Mesendoderm (in vitro differentiated cells): Measurements from ENCODE around the gene POLN.

ENCODE experiments used
- DNase-seq: peaks from one replicate; pipeline ENCODE4 v3.0.0; 2013
- H2AK5ac ChIP-seq: 2 replicates; pipeline ENCODE4 v1.6.1; 2013; ENCODE audit warnings: low read length, inconsistent platforms
- H2BK120ac ChIP-seq: 2 replicates; pipeline ENCODE4 v1.6.1; 2013; ENCODE audit warnings: low read depth, mild to moderate bottlenecking, low read length, moderate library complexity, mixed read lengths
- H2BK15ac ChIP-seq: replicated peaks from 2 replicates; pipeline ENCODE4 v1.6.1; 2013; ENCODE audit warnings: low read depth, mild to moderate bottlenecking, moderate library complexity
- H2BK5ac ChIP-seq: 2 replicates; pipeline ENCODE4 v1.6.1; 2013; ENCODE audit warnings: low read length, inconsistent platforms
- H3K18ac ChIP-seq: 2 replicates; pipeline ENCODE4 v1.6.1; 2013; ENCODE audit warnings: mild to moderate bottlenecking, low read length, mixed read lengths
- H3K23ac ChIP-seq: one replicate; pipeline ENCODE4 v1.6.1; 2013; ENCODE audit warnings: low read length
- H3K27ac ChIP-seq: 2 replicates; pipeline ENCODE4 v1.5.1; 2013; ENCODE audit warnings: low read depth, mild to moderate bottlenecking, inconsistent platforms, low read length, moderate library complexity
- H3K27me3 ChIP-seq: 2 replicates; pipeline ENCODE4 v1.6.1; 2013; ENCODE audit warnings: low read length, control low read depth, mild to moderate bottlenecking, inconsistent platforms; ENCODE audit not compliant: insufficient read depth, poor library complexity
- H3K36me3 ChIP-seq: 2 replicates; pipeline ENCODE4 v1.6.1; 2013; ENCODE audit warnings: low read length, inconsistent platforms; ENCODE audit not compliant: control insufficient read depth, insufficient read depth
- H3K4ac ChIP-seq: one replicate; pipeline ENCODE4 v1.6.1; 2013; ENCODE audit warnings: low read depth, mild to moderate bottlenecking, low read length, moderate library complexity
- H3K4me1 ChIP-seq: 2 replicates; pipeline ENCODE4 v1.6.1; 2013; ENCODE audit warnings: low read depth, low read length, inconsistent platforms; ENCODE audit not compliant: control insufficient read depth
- H3K4me2 ChIP-seq: 2 replicates; pipeline ENCODE4 v1.6.1; 2013; ENCODE audit warnings: low read length
- H3K4me3 ChIP-seq: 2 replicates; pipeline ENCODE4 v1.5.1; 2013; ENCODE audit warnings: mild to moderate bottlenecking, low read length
- H3K56ac ChIP-seq: one replicate; pipeline ENCODE4 v1.6.1; 2013; ENCODE audit warnings: low read length
- H3K79me1 ChIP-seq: 2 replicates; pipeline ENCODE4 v1.6.1; 2013; ENCODE audit warnings: low read length, inconsistent platforms
- H3K79me2 ChIP-seq: 2 replicates; pipeline ENCODE4 v1.6.1; 2013; ENCODE audit warnings: mild to moderate bottlenecking, low read length; ENCODE audit not compliant: control insufficient read depth, insufficient read depth
- H3K9ac ChIP-seq: 2 replicates; pipeline ENCODE4 v1.6.1; 2013; ENCODE audit warnings: low read length, inconsistent platforms
- H4K5ac ChIP-seq: one replicate; pipeline ENCODE4 v1.6.1; 2013; ENCODE audit warnings: low read length
- H4K8ac ChIP-seq: one replicate; pipeline ENCODE4 v1.6.1; 2013; ENCODE audit warnings: low read depth, mild to moderate bottlenecking, control low read depth, low read length, moderate library complexity
- WGBS: extraction: QIAGEN DNeasy Blood & Tissue Kit; methylation state at CpG from one replicate; pipeline ENCODE4 v1.1.7; 2013; ENCODE audit warnings: low lambda C conversion rate, missing lambda C conversion rate; ENCODE audit not compliant: insufficient coverage; ENCODE audit errors: extremely low coverage; 5-methylcytosine and 5-hydroxymethylcytosine counted together

The POLN gene

DNA sequence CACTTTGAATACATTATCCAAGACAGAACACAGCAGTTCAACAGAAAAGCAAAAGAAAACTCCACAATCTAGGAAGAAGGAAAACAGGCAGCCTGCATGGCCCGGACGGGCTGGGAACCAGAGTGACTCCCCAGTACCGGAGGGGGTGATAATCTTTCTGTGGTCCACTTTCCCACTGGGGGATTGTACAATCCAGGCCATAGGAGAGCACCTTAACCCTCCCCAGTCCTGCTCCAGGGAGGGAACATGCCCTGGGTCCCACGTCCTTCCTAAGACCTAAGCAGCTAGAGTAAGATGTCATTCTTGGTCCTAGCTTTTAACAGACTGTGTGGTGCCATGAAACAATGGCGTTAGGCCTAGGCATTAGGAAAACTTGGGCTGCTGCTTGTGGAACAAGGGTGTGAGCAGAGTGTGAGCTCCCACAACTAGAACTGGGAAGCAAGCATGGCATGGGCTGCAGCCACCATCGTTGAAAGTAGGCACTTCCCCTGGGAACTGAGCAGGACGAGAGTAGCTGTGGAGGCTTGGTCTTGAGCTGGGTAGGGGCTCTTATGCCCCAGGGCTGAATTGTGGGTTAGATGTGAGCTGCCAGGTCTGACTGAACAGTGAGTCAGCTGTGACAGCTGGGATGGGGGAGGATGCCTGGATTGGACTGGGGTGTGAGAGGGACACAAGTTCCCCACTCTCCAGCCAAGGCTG lies 140.4 kb downstream of the POLN start:
- WGBS, result no CpG with 5 or more reads among the region's 7 CpGs
- Histone ChIP-seq H3K27ac (no peak overlapping the region), H2BK15ac (no peak overlapping the region), H4K8ac (no peak overlapping the region), H3K4me3 (no peak overlapping the region), H3K36me3 (no peaks in the 10 kb centered on the region), H3K9ac (no peak overlapping the region), H2BK120ac (no peak overlapping the region), H3K79me1 (no peaks in the 10 kb centered on the region), H2AK5ac (no peak overlapping the region), H3K4ac (no peak overlapping the region), H3K4me2 (no peak overlapping the region), H4K5ac (no peak overlapping the region), H3K23ac (no peak overlapping the region), H3K27me3 (no peaks in the 10 kb centered on the region), H3K56ac (no peak overlapping the region), H3K4me1 (no peaks in the 10 kb centered on the region), H2BK5ac (no peak overlapping the region), H3K79me2 (no peaks in the 10 kb centered on the region), H3K18ac (no peak overlapping the region)
- no peak for DNase-seq

- DNase-seq, result peak; percentile 27
Measured at GRCh38 chr4:2096073-2096609, 145.8 kb downstream of the POLN start.

GRCh38 chr4:2095236-2096072 lies 146.5 kb downstream of the POLN start:
- WGBS, result no CpG with 5 or more reads among the region's 16 CpGs

More at GRCh38 chr4:2096073-2096609, 145.8 kb downstream of the POLN start:
- H2BK120ac ChIP-seq, result no peak overlapping the region
- H3K36me3 ChIP-seq, result no peaks in the 10 kb centered on the region
- H3K18ac ChIP-seq, result no peak overlapping the region
- no peaks in the 10 kb centered on the region for H3K4me1 ChIP-seq
- no peak overlapping the region for H4K5ac ChIP-seq
- H2BK5ac ChIP-seq, result no peak overlapping the region
- H3K56ac ChIP-seq, result no peak overlapping the region
- no peak overlapping the region for H3K9ac ChIP-seq
- no peak overlapping the region for H3K4ac ChIP-seq
- no peak overlapping the region for H3K4me3 ChIP-seq
- H3K27me3 ChIP-seq, result no peaks in the 10 kb centered on the region
- H2BK15ac ChIP-seq, result no peak overlapping the region
- H3K79me2 ChIP-seq, result no peaks in the 10 kb centered on the region
- no peak overlapping the region for H4K8ac ChIP-seq
- no peak overlapping the region for H3K23ac ChIP-seq
- H2AK5ac ChIP-seq, result no peak overlapping the region
- no peak overlapping the region for H3K27ac ChIP-seq
- no peaks in the 10 kb centered on the region for H3K79me1 ChIP-seq
- WGBS, result no CpG with 5 or more reads among the region's 7 CpGs
- no peak overlapping the region for H3K4me2 ChIP-seq

GRCh38 chr4:2094545-2094944 lies 147.4 kb downstream of the POLN start:
- Histone ChIP-seq H2AK5ac (no peak overlapping the region), H3K4me2 (no peak overlapping the region), H3K4me1 (no peaks in the 10 kb centered on the region), H3K27me3 (no peaks in the 10 kb centered on the region), H2BK15ac (no peak overlapping the region), H4K8ac (no peak overlapping the region), H3K56ac (no peak overlapping the region), H3K4me3 (no peak overlapping the region), H3K79me2 (no peaks in the 10 kb centered on the region), H3K79me1 (no peaks in the 10 kb centered on the region), H3K23ac (no peak overlapping the region), H3K9ac (no peak overlapping the region), H3K27ac (no peak overlapping the region), H2BK120ac (no peak overlapping the region), H3K18ac (no peak overlapping the region), H2BK5ac (no peak overlapping the region), H3K36me3 (no peaks in the 10 kb centered on the region), H4K5ac (no peak overlapping the region), H3K4ac (no peak overlapping the region)
- no peak for DNase-seq
- no CpG with 5 or more reads among the region's 4 CpGs for WGBS

More at GRCh38 chr4:2095236-2096072, 146.5 kb downstream of the POLN start:
- no peak for DNase-seq
- Histone ChIP-seq H2BK120ac (no peak overlapping the region), H4K5ac (no peak overlapping the region), H2BK5ac (no peak overlapping the region), H3K56ac (no peak overlapping the region), H3K4me1 (no peaks in the 10 kb centered on the region), H3K23ac (no peak overlapping the region), H3K27ac (no peak overlapping the region), H3K4me3 (no peak overlapping the region), H3K36me3 (no peaks in the 10 kb centered on the region), H4K8ac (no peak overlapping the region), H3K18ac (no peak overlapping the region), H3K9ac (no peak overlapping the region), H3K4me2 (no peak overlapping the region), H3K4ac (no peak overlapping the region), H2AK5ac (no peak overlapping the region), H2BK15ac (no peak overlapping the region), H3K79me1 (no peaks in the 10 kb centered on the region), H3K79me2 (no peaks in the 10 kb centered on the region), H3K27me3 (no peaks in the 10 kb centered on the region)

DNA sequence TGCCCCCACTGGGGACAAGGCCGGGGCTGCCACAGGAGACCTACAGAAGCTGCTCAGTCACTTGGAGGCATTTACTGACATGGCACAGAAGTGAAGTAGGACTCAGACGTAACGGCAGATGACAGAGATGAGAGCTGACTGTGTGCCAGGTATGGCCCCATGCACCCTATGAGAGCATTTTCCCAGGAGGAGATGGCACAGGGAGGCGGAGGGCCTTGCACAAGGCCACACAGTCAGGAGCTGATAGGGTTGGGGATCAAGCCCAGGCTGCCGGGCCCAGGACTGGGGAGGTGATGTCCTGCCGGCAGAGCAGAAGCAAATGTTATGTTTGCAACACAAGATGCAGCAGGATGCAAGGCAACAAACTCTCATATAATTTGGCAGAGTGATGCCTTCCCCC lies 148.7 kb downstream of the POLN start:
- no peaks in the 10 kb centered on the region for H3K79me1 ChIP-seq
- H4K8ac ChIP-seq, result no peak overlapping the region
- H3K36me3 ChIP-seq, result no peaks in the 10 kb centered on the region
- no peak for DNase-seq
- no peak overlapping the region for H3K9ac ChIP-seq
- H2BK15ac ChIP-seq, result no peak overlapping the region
- no peak overlapping the region for H4K5ac ChIP-seq
- no peak overlapping the region for H3K18ac ChIP-seq
- no peaks in the 10 kb centered on the region for H3K4me1 ChIP-seq
- H3K27ac ChIP-seq, result no peak overlapping the region
- no peak overlapping the region for H3K4me3 ChIP-seq
- no peak overlapping the region for H3K56ac ChIP-seq
- H2BK5ac ChIP-seq, result no peak overlapping the region
- H2BK120ac ChIP-seq, result no peak overlapping the region
- no peak overlapping the region for H3K23ac ChIP-seq
- no CpG with 5 or more reads among the region's 6 CpGs for WGBS
- H3K27me3 ChIP-seq, result no peaks in the 10 kb centered on the region
- no peak overlapping the region for H3K4me2 ChIP-seq
- no peak overlapping the region for H3K4ac ChIP-seq
- no peak overlapping the region for H2AK5ac ChIP-seq
- H3K79me2 ChIP-seq, result no peaks in the 10 kb centered on the region
